ENCODE data around the gene SSNA1. TPM values are rescaled to one million over a fixed set of nuclear protein-coding genes. Genes with fewer than 3 reads are reported as not detected.
A peak's percentile ranks its signal among the peaks of the same experiment; 100 is the strongest.

SSNA1 gene
- total RNA-seq, 3 donors from 2014 or later = 75.0 to 92.8 (median 82.7) TPM

GRCh38 chr9:137219757-137220316 lies 31.4 kb downstream of the SSNA1 start:
- Histone ChIP-seq H3K9me3 (no peaks in the 10 kb centered on the region), H3K27me3 (no peaks in the 10 kb centered on the region), H3K36me3 (no peaks in the 10 kb centered on the region), H3K27ac (no peak overlapping the region), H3K4me3 (no peak overlapping the region), H3K4me1 (peaks cover 7 to 25% of the 10 kb centered on the region in 2 donors)
- no peak for DNase-seq (ENCODE audit: low spot score in 2 of 2)
- TF ChIP-seq POLR2A (IDR thresholded peaks at IDR 0.05) = no peak
- no peak for TF ChIP-seq POLR2AphosphoS5 (IDR thresholded peaks at IDR 0.05)
- no peak for TF ChIP-seq CTCF (IDR thresholded peaks at IDR 0.05)
- intact Hi-C loops (cut with DNase I; ENCODE audit: low total_unique reads) = no loop called here

GRCh38 chr9:137220317-137221094 lies 32.0 kb downstream of the SSNA1 start:
- Histone ChIP-seq H3K4me3 (no peak overlapping the region), H3K27ac (no peak overlapping the region), H3K27me3 (no peaks in the 10 kb centered on the region), H3K4me1 (peaks cover 7 to 25% of the 10 kb centered on the region in 2 donors), H3K9me3 (no peaks in the 10 kb centered on the region), H3K36me3 (no peaks in the 10 kb centered on the region)
- TF ChIP-seq POLR2A (IDR thresholded peaks at IDR 0.05) (no peak), CTCF (IDR thresholded peaks at IDR 0.05) (no peak), POLR2AphosphoS5 (IDR thresholded peaks at IDR 0.05) (no peak)
- DNase-seq (ENCODE audit: low spot score in 2 of 2) = no peak
- intact Hi-C loops (cut with DNase I; ENCODE audit: low total_unique reads) = no loop called here

GRCh38 chr9:137221095-137221505 lies 32.6 kb downstream of the SSNA1 start:
- intact Hi-C loops (cut with DNase I; ENCODE audit: low total_unique reads) = no loop called here
- no peak for TF ChIP-seq POLR2A (IDR thresholded peaks at IDR 0.05)
- TF ChIP-seq CTCF (IDR thresholded peaks at IDR 0.05) = no peak
- Histone ChIP-seq H3K9me3 (no peaks in the 10 kb centered on the region), H3K4me3 (peak overlapping the region; percentile 35 to 85 (median 77)), H3K27me3 (no peaks in the 10 kb centered on the region), H3K4me1 (peaks cover 7 to 25% of the 10 kb centered on the region in 2 donors), H3K27ac (no peak overlapping the region), H3K36me3 (no peaks in the 10 kb centered on the region)
- no peak for DNase-seq (ENCODE audit: low spot score in 2 of 2)

GRCh38 chr9:137221506-137222111 lies 33.1 kb downstream of the SSNA1 start:
- Histone ChIP-seq H3K36me3 (no peaks in the 10 kb centered on the region), H3K4me1 (peaks cover 7 to 27% of the 10 kb centered on the region in 2 donors), H3K4me3 (peak overlapping the region; percentile 35 to 85 (median 77)), H3K27me3 (no peaks in the 10 kb centered on the region), H3K27ac (peak overlapping the region in 1 of 2 donors; percentile 54), H3K9me3 (no peaks in the 10 kb centered on the region)
- DNase-seq (ENCODE audit: low spot score in 2 of 2) = no peak
- no peak for TF ChIP-seq POLR2AphosphoS5 (IDR thresholded peaks at IDR 0.05)
- TF ChIP-seq CTCF (IDR thresholded peaks at IDR 0.05) = no peak
- TF ChIP-seq POLR2A (IDR thresholded peaks at IDR 0.05) = no peak
- intact Hi-C loops (cut with DNase I; ENCODE audit: low total_unique reads) = no loop called here

Measured in breast epithelium (tissue), 4 donors.